WTC11 (cell line): ENCODE measurements around the gene NRAP. TPM values are rescaled to one million over a fixed set of nuclear protein-coding genes. Genes with fewer than 3 reads are reported as not detected.

Experiments used
- ATAC-seq: fragments of 200-7000 bp; cut with Tn5 transposase; 2 replicates; pipeline ENCODE4 v1.10.0; 2021; ENCODE audit warnings: mild to moderate bottlenecking, moderate library complexity
- CTCF ChIA-PET: fragments of 300-600 bp; sonication (Branson Sonifier 250); formaldehyde crosslinking; loops from one replicate; lab custom pipeline; 2021; ENCODE audit warnings: antibody characterized with exemption; lab: Charles Lee
- POLR2A ChIA-PET: fragments of 350-600 bp; sonication (Branson Sonifier 250); formaldehyde crosslinking; loops from one replicate; lab custom pipeline; 2021; ENCODE audit warnings: antibody characterized with exemption; lab: Charles Lee
- DNase-seq: peaks from one replicate; pipeline ENCODE4 v3.0.0; 2021; ENCODE audit warnings: low spot score
- H3K27ac Mint-ChIP-seq: 2 replicates; pipeline ENCODE4 v1.8.0; 2021; ENCODE audit warnings: mixed read lengths
- H3K27me3 Mint-ChIP-seq: 2 replicates; pipeline ENCODE4 v1.8.0; 2021; ENCODE audit warnings: low read depth, mild to moderate bottlenecking, moderate library complexity, mixed read lengths
- H3K36me3 Mint-ChIP-seq: 2 replicates; pipeline ENCODE4 v1.8.0; 2021; ENCODE audit warnings: mixed read lengths
- H3K4me1 Mint-ChIP-seq: 2 replicates; pipeline ENCODE4 v1.8.0; 2022; ENCODE audit warnings: mixed read lengths
- H3K4me3 Mint-ChIP-seq: 2 replicates; pipeline ENCODE4 v1.8.0; 2021; ENCODE audit warnings: mild to moderate bottlenecking, moderate library complexity, mixed read lengths
- H3K9me3 Mint-ChIP-seq: 2 replicates; pipeline ENCODE4 v1.8.0; 2021; ENCODE audit warnings: mixed read lengths
- ELF4 ChIP-seq: sonication (generic); formaldehyde crosslinking; IDR thresholded peaks from 2 replicates; pipeline ENCODE4 v1.8.1; 2022; ENCODE audit warnings: low read depth, mild to moderate bottlenecking, moderate library complexity, missing genetic modification reagents
- ESRRA ChIP-seq: sonication (generic); formaldehyde crosslinking; IDR thresholded peaks from 2 replicates; pipeline ENCODE4 v1.8.1; 2022; ENCODE audit warnings: mild to moderate bottlenecking, missing genetic modification reagents, borderline replicate concordance
- GRHL2 ChIP-seq: fragments of 250-450 bp; sonication (Bioruptor Pico); IDR thresholded peaks from 2 replicates; pipeline ENCODE4 v1.8.0; 2022; ENCODE audit warnings: mild to moderate bottlenecking, moderate library complexity; ENCODE audit not compliant: insufficient replicate concordance, severe bottlenecking
- IRF2 ChIP-seq: sonication (generic); formaldehyde crosslinking; IDR thresholded peaks from 2 replicates; pipeline ENCODE4 v1.8.0; 2022; ENCODE audit warnings: low read depth, missing genetic modification reagents, borderline replicate concordance
- JUN ChIP-seq: sonication (generic); formaldehyde crosslinking; IDR thresholded peaks from 2 replicates; pipeline ENCODE4 v1.8.0; 2023; ENCODE audit warnings: mild to moderate bottlenecking, missing genetic modification reagents
- KAT7 ChIP-seq: sonication (generic); formaldehyde crosslinking; IDR thresholded peaks from 2 replicates; pipeline ENCODE4 v1.8.1; 2023; ENCODE audit warnings: missing genetic modification reagents, mild to moderate bottlenecking, borderline replicate concordance
- NFE2L1 ChIP-seq: sonication (generic); formaldehyde crosslinking; IDR thresholded peaks from 2 replicates; pipeline ENCODE4 v1.8.1; 2023; ENCODE audit warnings: missing genetic modification reagents
- NR2C2 ChIP-seq: sonication (generic); formaldehyde crosslinking; IDR thresholded peaks from 2 replicates; pipeline ENCODE4 v1.8.0; 2022; ENCODE audit warnings: mild to moderate bottlenecking, missing genetic modification reagents
- NR3C1 ChIP-seq: sonication (generic); formaldehyde crosslinking; conservative IDR thresholded peaks from 2 replicates; pipeline ENCODE4 v1.8.1; 2023; ENCODE audit warnings: low read depth, mild to moderate bottlenecking, missing genetic modification reagents
- RORB ChIP-seq: fragments of 250-450 bp; sonication (Bioruptor Pico); IDR thresholded peaks from 2 replicates; pipeline ENCODE4 v1.9.0; 2021; ENCODE audit warnings: mild to moderate bottlenecking
- SMAD3 ChIP-seq: sonication (generic); formaldehyde crosslinking; IDR thresholded peaks from 2 replicates; pipeline ENCODE4 v1.8.0; 2022; ENCODE audit warnings: missing genetic modification reagents, mild to moderate bottlenecking, borderline replicate concordance
- ZBTB21 ChIP-seq: sonication (generic); formaldehyde crosslinking; IDR thresholded peaks from 2 replicates; pipeline ENCODE4 v1.8.1; 2023; ENCODE audit warnings: mild to moderate bottlenecking, missing genetic modification reagents, borderline replicate concordance
- ZNF317 ChIP-seq: sonication (generic); formaldehyde crosslinking; IDR thresholded peaks from 2 replicates; pipeline ENCODE4 v1.8.1; 2023; ENCODE audit warnings: low read depth, mild to moderate bottlenecking, moderate library complexity, missing genetic modification reagents, borderline replicate concordance
- total RNA-seq: library from RNA; stranded (reverse); gene quantifications from 3 replicates; pipeline ENCODE4 v1.2.3, GENCODE V29; 2021
- TF ChIP-seq, protein P1 (sequence below): sonication (generic); formaldehyde crosslinking; IDR thresholded peaks from 2 replicates; pipeline ENCODE4 v1.8.1; 2023; ENCODE audit warnings: mild to moderate bottlenecking, missing genetic modification reagents, borderline replicate concordance
- TF ChIP-seq, protein P2 (sequence below): sonication (generic); formaldehyde crosslinking; IDR thresholded peaks from 2 replicates; pipeline ENCODE4 v1.8.1; 2022; ENCODE audit warnings: mild to moderate bottlenecking, moderate library complexity, missing genetic modification reagents
- TF ChIP-seq, protein P3 (sequence below): sonication (generic); formaldehyde crosslinking; conservative IDR thresholded peaks from 2 replicates; pipeline ENCODE4 v1.8.1; 2022; ENCODE audit warnings: mild to moderate bottlenecking, missing genetic modification reagents
- TF ChIP-seq, protein P4 (sequence below): sonication (generic); formaldehyde crosslinking; IDR thresholded peaks from 2 replicates; pipeline ENCODE4 v1.8.1; 2023; ENCODE audit warnings: mild to moderate bottlenecking, missing genetic modification reagents, moderate library complexity
- TF ChIP-seq, protein P5 (sequence below): fragments of 250-450 bp; sonication (Bioruptor Pico); IDR thresholded peaks from 2 replicates; pipeline ENCODE4 v1.9.0; 2021; ENCODE audit warnings: moderate library complexity, mild to moderate bottlenecking, inconsistent platforms, borderline replicate concordance
- TF ChIP-seq, protein P6 (sequence below): sonication (generic); formaldehyde crosslinking; IDR thresholded peaks from 2 replicates; pipeline ENCODE4 v1.8.0; 2022; ENCODE audit warnings: mild to moderate bottlenecking, missing genetic modification reagents
- TF ChIP-seq, protein P7 (sequence below): fragments of 250-450 bp; sonication (Bioruptor Pico); IDR thresholded peaks from 2 replicates; pipeline ENCODE4 v1.9.0; 2021; ENCODE audit warnings: mild to moderate bottlenecking

NRAP gene
- total RNA-seq, 1 experiment from 2014 or later: not detected

DNA sequence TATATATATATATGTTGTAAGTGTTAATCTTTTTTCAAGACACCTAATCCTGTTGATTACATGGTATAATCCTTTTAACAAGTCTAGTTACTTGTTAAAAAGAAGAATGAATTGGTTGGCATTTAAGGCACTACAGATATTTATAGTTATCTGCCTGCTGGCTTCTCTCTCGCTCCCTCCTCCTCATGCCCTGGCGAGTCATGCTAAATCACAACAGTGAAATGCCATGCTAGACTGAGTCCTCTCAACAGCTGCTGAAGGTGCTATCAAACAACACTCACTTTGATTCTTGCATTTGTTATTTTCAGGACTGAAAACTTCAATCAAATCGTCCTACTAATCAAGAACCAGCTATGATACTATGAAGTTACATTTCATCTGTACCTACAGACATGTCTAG is 15.4 kb downstream of the NRAP start (continued):
- TF ChIP-seq, protein P1, sequence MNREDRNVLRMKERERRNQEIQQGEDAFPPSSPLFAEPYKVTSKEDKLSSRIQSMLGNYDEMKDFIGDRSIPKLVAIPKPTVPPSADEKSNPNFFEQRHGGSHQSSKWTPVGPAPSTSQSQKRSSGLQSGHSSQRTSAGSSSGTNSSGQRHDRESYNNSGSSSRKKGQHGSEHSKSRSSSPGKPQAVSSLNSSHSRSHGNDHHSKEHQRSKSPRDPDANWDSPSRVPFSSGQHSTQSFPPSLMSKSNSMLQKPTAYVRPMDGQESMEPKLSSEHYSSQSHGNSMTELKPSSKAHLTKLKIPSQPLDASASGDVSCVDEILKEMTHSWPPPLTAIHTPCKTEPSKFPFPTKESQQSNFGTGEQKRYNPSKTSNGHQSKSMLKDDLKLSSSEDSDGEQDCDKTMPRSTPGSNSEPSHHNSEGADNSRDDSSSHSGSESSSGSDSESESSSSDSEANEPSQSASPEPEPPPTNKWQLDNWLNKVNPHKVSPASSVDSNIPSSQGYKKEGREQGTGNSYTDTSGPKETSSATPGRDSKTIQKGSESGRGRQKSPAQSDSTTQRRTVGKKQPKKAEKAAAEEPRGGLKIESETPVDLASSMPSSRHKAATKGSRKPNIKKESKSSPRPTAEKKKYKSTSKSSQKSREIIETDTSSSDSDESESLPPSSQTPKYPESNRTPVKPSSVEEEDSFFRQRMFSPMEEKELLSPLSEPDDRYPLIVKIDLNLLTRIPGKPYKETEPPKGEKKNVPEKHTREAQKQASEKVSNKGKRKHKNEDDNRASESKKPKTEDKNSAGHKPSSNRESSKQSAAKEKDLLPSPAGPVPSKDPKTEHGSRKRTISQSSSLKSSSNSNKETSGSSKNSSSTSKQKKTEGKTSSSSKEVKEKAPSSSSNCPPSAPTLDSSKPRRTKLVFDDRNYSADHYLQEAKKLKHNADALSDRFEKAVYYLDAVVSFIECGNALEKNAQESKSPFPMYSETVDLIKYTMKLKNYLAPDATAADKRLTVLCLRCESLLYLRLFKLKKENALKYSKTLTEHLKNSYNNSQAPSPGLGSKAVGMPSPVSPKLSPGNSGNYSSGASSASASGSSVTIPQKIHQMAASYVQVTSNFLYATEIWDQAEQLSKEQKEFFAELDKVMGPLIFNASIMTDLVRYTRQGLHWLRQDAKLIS: no peak
- TF ChIP-seq ESRRA (CRISPR knock-in tag) (no peak), NR3C1 (CRISPR knock-in tag) (no peak)
- TF ChIP-seq, protein P2, sequence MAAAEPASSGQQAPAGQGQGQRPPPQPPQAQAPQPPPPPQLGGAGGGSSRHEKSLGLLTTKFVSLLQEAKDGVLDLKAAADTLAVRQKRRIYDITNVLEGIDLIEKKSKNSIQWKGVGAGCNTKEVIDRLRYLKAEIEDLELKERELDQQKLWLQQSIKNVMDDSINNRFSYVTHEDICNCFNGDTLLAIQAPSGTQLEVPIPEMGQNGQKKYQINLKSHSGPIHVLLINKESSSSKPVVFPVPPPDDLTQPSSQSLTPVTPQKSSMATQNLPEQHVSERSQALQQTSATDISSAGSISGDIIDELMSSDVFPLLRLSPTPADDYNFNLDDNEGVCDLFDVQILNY (CRISPR knock-in tag): no peak
- TF ChIP-seq, all 79 proteins: peak for 0

DNA sequence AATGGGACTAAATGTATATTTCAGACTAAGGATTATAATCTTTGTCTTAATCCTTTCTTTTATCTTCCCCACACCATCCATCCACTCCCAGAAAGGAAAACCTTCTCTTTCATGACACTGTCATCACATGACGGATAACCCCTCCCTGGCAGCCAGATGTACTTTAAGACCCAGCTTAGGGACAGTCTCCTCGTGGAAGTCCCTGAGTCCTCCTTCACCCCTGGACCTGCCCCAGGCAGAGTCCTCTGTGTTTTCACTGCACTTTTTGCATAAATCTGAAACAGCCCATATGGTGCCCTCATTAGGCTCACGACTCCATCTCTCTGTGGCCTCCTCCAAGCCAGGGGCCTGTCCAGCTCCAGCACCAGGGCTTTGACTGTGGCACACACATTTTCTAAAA is 16.0 kb downstream of the NRAP start:
- no peaks in the 10 kb centered on the region; the same call in 1 of the 2 replicates for H3K27me3 Mint-ChIP-seq
- POLR2A ChIA-PET: no interaction called here
- no peak for TF ChIP-seq JUN (CRISPR knock-in tag)
- no peak for TF ChIP-seq RORB (CRISPR knock-in tag)
- no peak for TF ChIP-seq ZBTB21 (CRISPR knock-in tag)
- TF ChIP-seq, protein P3, sequence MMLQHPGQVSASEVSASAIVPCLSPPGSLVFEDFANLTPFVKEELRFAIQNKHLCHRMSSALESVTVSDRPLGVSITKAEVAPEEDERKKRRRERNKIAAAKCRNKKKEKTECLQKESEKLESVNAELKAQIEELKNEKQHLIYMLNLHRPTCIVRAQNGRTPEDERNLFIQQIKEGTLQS (CRISPR knock-in tag): no peak
- TF ChIP-seq, protein P4, sequence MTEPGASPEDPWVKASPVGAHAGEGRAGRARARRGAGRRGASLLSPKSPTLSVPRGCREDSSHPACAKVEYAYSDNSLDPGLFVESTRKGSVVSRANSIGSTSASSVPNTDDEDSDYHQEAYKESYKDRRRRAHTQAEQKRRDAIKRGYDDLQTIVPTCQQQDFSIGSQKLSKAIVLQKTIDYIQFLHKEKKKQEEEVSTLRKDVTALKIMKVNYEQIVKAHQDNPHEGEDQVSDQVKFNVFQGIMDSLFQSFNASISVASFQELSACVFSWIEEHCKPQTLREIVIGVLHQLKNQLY (CRISPR knock-in tag): no peak
- TF ChIP-seq, protein P5, sequence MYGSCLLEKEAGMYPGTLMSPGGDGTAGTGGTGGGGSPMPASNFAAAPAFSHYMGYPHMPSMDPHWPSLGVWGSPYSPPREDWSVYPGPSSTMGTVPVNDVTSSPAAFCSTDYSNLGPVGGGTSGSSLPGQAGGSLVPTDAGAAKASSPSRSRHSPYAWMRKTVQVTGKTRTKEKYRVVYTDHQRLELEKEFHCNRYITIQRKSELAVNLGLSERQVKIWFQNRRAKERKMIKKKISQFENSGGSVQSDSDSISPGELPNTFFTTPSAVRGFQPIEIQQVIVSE: no peak
- TF ChIP-seq, protein P6, sequence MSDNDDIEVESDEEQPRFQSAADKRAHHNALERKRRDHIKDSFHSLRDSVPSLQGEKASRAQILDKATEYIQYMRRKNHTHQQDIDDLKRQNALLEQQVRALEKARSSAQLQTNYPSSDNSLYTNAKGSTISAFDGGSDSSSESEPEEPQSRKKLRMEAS (CRISPR knock-in tag): no peak
- TF ChIP-seq NR2C2 (CRISPR knock-in tag): no peak
- TF ChIP-seq ELF4 (CRISPR knock-in tag): no peak
- TF ChIP-seq ZNF317 (CRISPR knock-in tag): no peak
- no peak overlapping the region for H3K27ac Mint-ChIP-seq
- DNase-seq (no peak), ATAC-seq (no peak)
- CTCF ChIA-PET: no interaction called here
- H3K9me3 Mint-ChIP-seq: peaks cover 10% of the 10 kb centered on the region
- no peak overlapping the region for H3K4me3 Mint-ChIP-seq
- H3K4me1 Mint-ChIP-seq: peaks cover 4% of the 10 kb centered on the region; the same call in 1 of the 2 replicates
- H3K36me3 Mint-ChIP-seq: no peaks in the 10 kb centered on the region

DNA sequence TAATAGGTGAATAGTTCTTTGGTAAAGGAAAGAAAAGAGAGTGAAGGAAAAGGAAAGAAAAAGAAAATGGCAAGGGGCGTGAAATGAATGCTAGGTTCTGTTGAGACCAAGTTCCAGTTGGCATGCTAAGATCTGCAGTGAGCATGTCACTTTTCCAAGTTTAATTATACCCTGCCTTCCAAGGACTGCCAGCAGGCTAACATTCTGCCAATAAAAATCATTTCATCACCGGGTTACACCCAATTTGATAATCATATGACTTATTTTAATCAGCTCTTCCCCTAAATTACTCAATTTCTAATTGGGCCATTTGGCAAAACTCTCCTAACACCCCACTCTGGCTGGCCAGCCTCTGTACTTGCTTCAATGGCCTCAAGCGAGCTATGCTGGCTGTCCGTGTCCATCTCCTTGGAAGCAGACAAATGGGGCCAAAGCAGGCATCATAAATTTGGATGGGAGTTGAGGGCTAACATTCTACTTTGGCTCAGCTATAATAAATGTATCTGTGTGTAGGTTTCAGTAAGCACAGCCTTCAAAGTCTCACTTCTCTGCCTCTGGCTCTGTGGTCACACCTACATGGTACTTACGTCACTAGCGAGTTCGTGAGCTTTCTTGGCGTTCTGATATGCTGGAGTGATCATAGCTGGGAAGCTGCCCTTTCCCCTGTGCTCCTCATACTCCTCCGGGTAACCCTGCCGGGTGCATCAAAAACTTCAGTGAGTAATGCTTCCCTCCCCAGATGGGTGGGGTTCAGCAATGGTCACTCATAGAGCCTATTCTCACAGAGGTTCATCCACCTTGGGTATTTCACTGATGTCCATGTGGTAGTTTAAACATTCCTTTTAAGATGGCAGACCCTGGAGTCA is 17.3 kb downstream of the NRAP start:
- Mint-ChIP-seq H3K4me1 (peaks cover 4% of the 10 kb centered on the region; the same call in 1 of the 2 replicates), H3K27me3 (no peaks in the 10 kb centered on the region), H3K9me3 (peaks cover 10% of the 10 kb centered on the region), H3K36me3 (no peaks in the 10 kb centered on the region), H3K27ac (no peak overlapping the region), H3K4me3 (no peak overlapping the region)
- POLR2A ChIA-PET: no interaction called here
- ATAC-seq (no peak), DNase-seq (no peak)
- CTCF ChIA-PET: interaction anchor here (0.6 kb wide), 1 partner anchor 33 kb away, joined by 3 read pairs; no protein-coding TSS in a partner anchor
- TF ChIP-seq GRHL2 (CRISPR knock-in tag): no peak
- no peak for TF ChIP-seq IRF2 (CRISPR knock-in tag)
- no peak for TF ChIP-seq RORB (CRISPR knock-in tag)
- TF ChIP-seq, protein P7, sequence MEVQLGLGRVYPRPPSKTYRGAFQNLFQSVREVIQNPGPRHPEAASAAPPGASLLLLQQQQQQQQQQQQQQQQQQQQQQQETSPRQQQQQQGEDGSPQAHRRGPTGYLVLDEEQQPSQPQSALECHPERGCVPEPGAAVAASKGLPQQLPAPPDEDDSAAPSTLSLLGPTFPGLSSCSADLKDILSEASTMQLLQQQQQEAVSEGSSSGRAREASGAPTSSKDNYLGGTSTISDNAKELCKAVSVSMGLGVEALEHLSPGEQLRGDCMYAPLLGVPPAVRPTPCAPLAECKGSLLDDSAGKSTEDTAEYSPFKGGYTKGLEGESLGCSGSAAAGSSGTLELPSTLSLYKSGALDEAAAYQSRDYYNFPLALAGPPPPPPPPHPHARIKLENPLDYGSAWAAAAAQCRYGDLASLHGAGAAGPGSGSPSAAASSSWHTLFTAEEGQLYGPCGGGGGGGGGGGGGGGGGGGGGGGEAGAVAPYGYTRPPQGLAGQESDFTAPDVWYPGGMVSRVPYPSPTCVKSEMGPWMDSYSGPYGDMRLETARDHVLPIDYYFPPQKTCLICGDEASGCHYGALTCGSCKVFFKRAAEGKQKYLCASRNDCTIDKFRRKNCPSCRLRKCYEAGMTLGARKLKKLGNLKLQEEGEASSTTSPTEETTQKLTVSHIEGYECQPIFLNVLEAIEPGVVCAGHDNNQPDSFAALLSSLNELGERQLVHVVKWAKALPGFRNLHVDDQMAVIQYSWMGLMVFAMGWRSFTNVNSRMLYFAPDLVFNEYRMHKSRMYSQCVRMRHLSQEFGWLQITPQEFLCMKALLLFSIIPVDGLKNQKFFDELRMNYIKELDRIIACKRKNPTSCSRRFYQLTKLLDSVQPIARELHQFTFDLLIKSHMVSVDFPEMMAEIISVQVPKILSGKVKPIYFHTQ (CRISPR knock-in tag): no peak
- no peak for TF ChIP-seq KAT7 (CRISPR knock-in tag)
- TF ChIP-seq NFE2L1: no peak
- no peak for TF ChIP-seq NR2C2 (CRISPR knock-in tag)
- no peak for TF ChIP-seq SMAD3
